ENCODE results near the gene TINAGL1. TPM values are rescaled to one million over a fixed set of nuclear protein-coding genes. Genes with fewer than 3 reads are reported as not detected.

TINAGL1 gene
- total and polyA plus RNA-seq, 2 of the 13 experiments (the other 11 are each of a cell fraction or from before 2014, with no cell fraction given), result 24.7 to 76.8 TPM

- TF ChIP-seq HBP1 (CRISPR knock-in tag; IDR thresholded peaks at IDR 0.05; ENCODE audit: low read depth), result 0 out of 2 replicates have a peak, but pooled peaks have one; percentile 68
- TF ChIP-seq HMGXB4 (CRISPR knock-in tag; IDR thresholded peaks at IDR 0.05; ENCODE audit: borderline replicate concordance in 1 of 2, low read depth in 1 of 2), result 0 out of 4 replicates have a peak, but pooled peaks of 1 of the 2 experiments have one; percentile 42
- no peak for TF ChIP-seq TERF1 (CRISPR knock-in tag; IDR thresholded peaks at IDR 0.05)
- no peak for TF ChIP-seq ZNF546 (CRISPR knock-in tag; conservative IDR thresholded peaks at IDR 0.05)
- TF ChIP-seq TBL1XR1 (IDR thresholded peaks at IDR 0.05; ENCODE audit: borderline replicate concordance, low read length, partially characterized antibody), result no peak
- TF ChIP-seq SMARCC2 (IDR thresholded peaks at IDR 0.05), result no peak
- no peak for TF ChIP-seq FOXJ3 (CRISPR knock-in tag; IDR thresholded peaks at IDR 0.05; ENCODE audit: borderline replicate concordance)
- TF ChIP-seq ZNF788 (CRISPR knock-in tag; IDR thresholded peaks at IDR 0.05; ENCODE audit: borderline replicate concordance), result no peak
- TF ChIP-seq SNAPC4 (CRISPR knock-in tag; IDR thresholded peaks at IDR 0.05), result no peak
- no peak for TF ChIP-seq ZNF549 (CRISPR knock-in tag; IDR thresholded peaks at IDR 0.05)
Observed at GRCh38 chr1:31593770-31594632, 17.7 kb downstream of the TINAGL1 start (continued).

All from HepG2 (cell line).